Glomerular endothelial cell (primary cell): ENCODE data around the gene CHD9. TPM values are rescaled to one million over a fixed set of nuclear protein-coding genes. Genes with fewer than 3 reads are reported as not detected.

ENCODE experiments used
- DNase-seq: peaks from one replicate; pipeline ENCODE4 v3.0.0-alpha.2; 2011; ENCODE audit warnings: low read depth, low spot score; ENCODE audit errors: extremely low read depth
- total RNA-seq: library from RNA; depleted of rRNA; stranded (reverse); fragments of >200 nt; gene quantifications from 2 replicates; pipeline ENCODE4 v1.2.3, GENCODE V29; 2015

Gene CHD9
- total RNA-seq, 1 donor from 2014 or later = 44.0 TPM

GRCh38 chr16:53356478-53357207 lies 301.9 kb downstream of the CHD9 start:
- no peak for DNase-seq

GRCh38 chr16:53357208-53357586 lies 302.4 kb downstream of the CHD9 start:
- no peak for DNase-seq

DNA sequence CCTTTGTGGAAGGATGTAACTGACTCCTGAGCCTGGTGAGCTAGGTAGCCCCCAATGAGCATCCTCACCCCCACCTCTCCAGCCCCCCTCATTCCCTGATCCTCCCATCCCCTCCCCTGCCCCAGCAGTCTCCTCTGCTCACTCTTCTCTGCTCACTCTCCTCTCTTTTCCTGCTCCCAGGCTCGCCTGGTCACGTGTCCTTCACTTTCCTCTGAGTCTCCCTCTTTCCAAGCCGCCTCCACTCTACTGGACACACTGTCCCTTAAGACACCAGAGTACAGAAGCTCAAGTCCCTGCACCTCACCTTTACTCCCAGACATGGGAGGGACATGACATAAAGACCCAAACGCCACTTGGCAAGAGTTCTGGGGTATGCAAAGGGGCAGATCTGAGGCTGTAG lies 303.2 kb downstream of the CHD9 start:
- no peak for DNase-seq

DNA sequence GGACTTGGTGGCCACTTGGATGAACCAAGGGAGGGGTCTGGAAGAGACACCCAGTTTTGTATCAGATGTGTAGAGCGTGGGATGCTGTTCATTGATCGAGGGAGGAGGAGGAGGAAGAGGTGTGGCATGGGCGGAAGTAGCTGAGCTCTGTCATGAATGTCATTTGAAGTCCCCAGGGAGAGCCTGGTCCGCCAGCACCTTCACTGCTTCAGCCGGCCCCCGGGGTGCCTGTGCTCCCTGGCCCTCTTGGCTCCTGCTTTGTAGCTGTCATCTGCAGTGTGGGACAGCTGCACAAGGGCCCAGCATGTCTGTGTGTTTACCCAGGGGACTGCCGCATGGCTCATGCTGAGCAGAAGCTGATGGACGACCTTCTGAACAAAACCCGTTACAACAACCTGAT lies 304.1 kb downstream of the CHD9 start:
- DNase-seq = no peak

- no peak for DNase-seq
Observed at GRCh38 chr16:53369921-53370320, 315.1 kb downstream of the CHD9 start.

DNA sequence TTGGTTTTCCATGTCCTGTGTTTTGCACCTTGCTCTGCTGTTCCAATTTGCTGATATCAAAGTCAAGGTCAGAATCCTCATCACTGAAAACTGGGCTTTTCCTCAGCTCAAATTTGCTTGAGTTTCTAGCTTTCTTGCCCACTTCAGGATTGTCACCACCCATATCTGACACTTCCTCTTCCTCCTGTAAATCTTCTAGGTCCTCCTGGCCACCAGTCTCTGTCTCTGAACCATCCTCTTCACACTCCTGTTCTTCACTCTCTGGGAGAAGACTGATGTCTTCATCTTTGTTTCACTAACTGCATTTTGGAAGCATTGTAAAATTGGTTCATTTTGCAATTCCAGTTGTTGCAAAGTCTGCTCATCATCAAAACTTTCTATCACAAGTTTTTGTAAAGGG lies 316.0 kb downstream of the CHD9 start:
- no peak for DNase-seq

GRCh38 chr16:53372992-53373871 lies 318.4 kb downstream of the CHD9 start:
- DNase-seq = no peak

DNA sequence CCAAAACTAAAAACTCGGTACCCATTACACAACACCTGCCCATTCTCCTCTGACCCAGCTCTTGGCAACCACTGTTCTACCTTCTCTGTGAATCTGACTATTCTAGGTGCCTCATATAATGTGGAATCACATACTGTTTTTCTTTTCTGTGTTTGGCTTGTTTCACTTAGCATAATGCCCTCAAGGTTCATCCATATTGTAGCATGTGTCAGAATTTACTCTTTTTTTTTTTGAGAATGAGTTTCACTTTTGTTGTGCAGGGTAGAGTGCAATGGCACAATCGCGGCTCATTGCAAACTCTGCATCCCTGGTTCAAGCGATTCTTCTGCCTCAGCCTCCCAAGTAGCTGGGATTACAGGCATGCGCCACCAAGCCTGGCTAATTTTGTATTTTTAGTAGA lies 320.0 kb downstream of the CHD9 start:
- DNase-seq = no peak

DNA sequence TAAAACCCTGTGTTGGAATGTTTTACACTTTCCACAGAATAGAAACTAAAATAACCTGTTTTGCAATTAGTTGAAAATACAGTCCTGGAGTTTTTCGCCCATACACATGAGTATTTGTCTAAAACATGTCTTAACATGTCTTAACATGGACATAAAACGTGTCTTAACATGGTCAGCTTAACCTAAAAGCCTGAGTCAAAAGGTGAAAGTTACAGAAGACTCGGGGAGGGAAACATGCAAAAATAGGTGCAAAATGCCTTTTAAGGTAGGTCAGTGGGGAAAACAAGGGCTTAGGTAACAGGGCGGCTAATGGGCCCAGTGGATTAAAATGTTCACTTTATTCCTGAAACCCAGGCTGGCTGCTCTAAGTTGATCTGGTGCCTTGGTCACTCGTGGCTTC lies 323.3 kb downstream of the CHD9 start:
- no peak for DNase-seq

Other genes starting within 250 kb of the CHD9 start
- gene CHD9NB, start 2.1 kb upstream of the CHD9 start, total RNA-seq = 2.7 and 3.2 TPM in 2 replicates